ENCODE results near the gene CHD9. TPM values are rescaled to one million over a fixed set of nuclear protein-coding genes. Genes with fewer than 3 reads are reported as not detected.

The CHD9 gene
- total and polyA plus RNA-seq, 9 of the 15 experiments (the other 6 are each of a cell fraction or from before 2014, with no cell fraction given): 29.0 to 69.3 (median 40.6) TPM

DNA sequence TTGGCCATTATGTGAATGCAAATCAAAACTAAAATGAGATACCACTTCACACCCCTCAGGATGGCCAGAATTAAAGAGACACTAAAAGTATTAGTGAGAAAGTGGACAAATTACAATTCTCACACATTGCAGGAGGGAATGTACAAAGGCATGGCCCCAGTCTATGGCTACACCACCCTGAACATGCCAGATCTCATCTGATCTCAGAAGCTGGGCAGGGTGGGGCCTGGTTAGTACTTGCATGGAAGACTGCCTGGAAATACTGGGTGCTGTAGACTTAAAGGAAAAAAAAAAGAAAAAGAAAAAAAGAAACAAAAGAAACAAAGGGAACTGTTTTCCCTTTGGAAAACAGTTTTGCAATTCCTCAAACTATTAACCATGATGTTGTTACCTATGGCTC is 282.5 kb downstream of the CHD9 start:
- no TSS peak for BruUV-seq (replicated peaks)
- Histone ChIP-seq H3K27ac (ENCODE audit: extremely low read depth, low read depth, low read length) (no peak overlapping the region), H3K79me2 (ENCODE audit: control insufficient read depth, insufficient read depth, low read length) (no peaks in the 10 kb centered on the region), H2AFZ (ENCODE audit: low read depth, low read length) (no peak overlapping the region), H3K9me3 (replicated peaks; ENCODE audit: control insufficient read depth, insufficient read depth, low read depth, low read length) (no peaks in the 10 kb centered on the region), H3K27me3 (ENCODE audit: control insufficient read depth in 2 of 2, insufficient read depth in 2 of 2, low read length in 2 of 2) (no peaks in the 10 kb centered on the region; a peak in 3 of 5 replicates), H3K4me1 (replicated peaks in 1 of 2; ENCODE audit: control insufficient read depth in 2 of 2, insufficient read depth in 2 of 2, low read length in 2 of 2) (no peaks in the 10 kb centered on the region), H4K20me1 (replicated peaks; ENCODE audit: control insufficient read depth, insufficient read depth, low read length) (no peaks in the 10 kb centered on the region), H3K9ac (ENCODE audit: insufficient read depth in 1 of 2, low read depth in 2 of 2, low read length in 2 of 2) (no peak overlapping the region), H3K4me2 (ENCODE audit: insufficient read depth, low read length) (no peak overlapping the region), H3K36me3 (ENCODE audit: control insufficient read depth, insufficient read depth, low read length) (no peaks in the 10 kb centered on the region), H3K4me3 (no peak overlapping the region), H3K9me1 (ENCODE audit: control insufficient read depth, insufficient read depth, low read length) (no peaks in the 10 kb centered on the region)
- POLR2A ChIA-PET: no interaction called here
- in situ Hi-C loops (cut with MboI): no loop called here
- ATAC-seq (peak; percentile 36; the same call in 1 of the 3 replicates), FAIRE-seq (no peak), DNase-seq (ENCODE audit: extremely low read depth in 1 of 4, low spot score in 3 of 4) (no peak)
- CTCF ChIA-PET (ENCODE audit: low intra/inter-chr PET ratio): no interaction called here
- intact Hi-C loops (cut with micrococcal nuclease): no loop called here
- TF ChIP-seq RFX7 (CRISPR knock-in tag; IDR thresholded peaks at IDR 0.05): no peak
- no peak for TF ChIP-seq ZNF444 (CRISPR knock-in tag; IDR thresholded peaks at IDR 0.05)
- no peak for TF ChIP-seq POLR2H (tag; IDR thresholded peaks at IDR 0.05; ENCODE audit: low read depth)
- TF ChIP-seq, protein P1, sequence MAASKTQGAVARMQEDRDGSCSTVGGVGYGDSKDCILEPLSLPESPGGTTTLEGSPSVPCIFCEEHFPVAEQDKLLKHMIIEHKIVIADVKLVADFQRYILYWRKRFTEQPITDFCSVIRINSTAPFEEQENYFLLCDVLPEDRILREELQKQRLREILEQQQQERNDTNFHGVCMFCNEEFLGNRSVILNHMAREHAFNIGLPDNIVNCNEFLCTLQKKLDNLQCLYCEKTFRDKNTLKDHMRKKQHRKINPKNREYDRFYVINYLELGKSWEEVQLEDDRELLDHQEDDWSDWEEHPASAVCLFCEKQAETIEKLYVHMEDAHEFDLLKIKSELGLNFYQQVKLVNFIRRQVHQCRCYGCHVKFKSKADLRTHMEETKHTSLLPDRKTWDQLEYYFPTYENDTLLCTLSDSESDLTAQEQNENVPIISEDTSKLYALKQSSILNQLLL (CRISPR knock-in tag; IDR thresholded peaks at IDR 0.05; ENCODE audit: borderline replicate concordance): no peak
- TF ChIP-seq, protein P2, sequence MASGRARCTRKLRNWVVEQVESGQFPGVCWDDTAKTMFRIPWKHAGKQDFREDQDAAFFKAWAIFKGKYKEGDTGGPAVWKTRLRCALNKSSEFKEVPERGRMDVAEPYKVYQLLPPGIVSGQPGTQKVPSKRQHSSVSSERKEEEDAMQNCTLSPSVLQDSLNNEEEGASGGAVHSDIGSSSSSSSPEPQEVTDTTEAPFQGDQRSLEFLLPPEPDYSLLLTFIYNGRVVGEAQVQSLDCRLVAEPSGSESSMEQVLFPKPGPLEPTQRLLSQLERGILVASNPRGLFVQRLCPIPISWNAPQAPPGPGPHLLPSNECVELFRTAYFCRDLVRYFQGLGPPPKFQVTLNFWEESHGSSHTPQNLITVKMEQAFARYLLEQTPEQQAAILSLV (tag; IDR thresholded peaks at IDR 0.05): no peak
- no peak for TF ChIP-seq ETV6 (IDR thresholded peaks at IDR 0.05; ENCODE audit: borderline replicate concordance in 1 of 2, low read depth in 2 of 2, low read length in 1 of 2)
- no peak for TF ChIP-seq ETV6 (CRISPR knock-in tag; IDR thresholded peaks at IDR 0.05; ENCODE audit: borderline replicate concordance)
- no peak for TF ChIP-seq ZNF445 (CRISPR knock-in tag; IDR thresholded peaks at IDR 0.05; ENCODE audit: low read depth)
- TF ChIP-seq MIER1 (IDR thresholded peaks at IDR 0.05; ENCODE audit: low read depth): no peak
- TF ChIP-seq, protein P3, sequence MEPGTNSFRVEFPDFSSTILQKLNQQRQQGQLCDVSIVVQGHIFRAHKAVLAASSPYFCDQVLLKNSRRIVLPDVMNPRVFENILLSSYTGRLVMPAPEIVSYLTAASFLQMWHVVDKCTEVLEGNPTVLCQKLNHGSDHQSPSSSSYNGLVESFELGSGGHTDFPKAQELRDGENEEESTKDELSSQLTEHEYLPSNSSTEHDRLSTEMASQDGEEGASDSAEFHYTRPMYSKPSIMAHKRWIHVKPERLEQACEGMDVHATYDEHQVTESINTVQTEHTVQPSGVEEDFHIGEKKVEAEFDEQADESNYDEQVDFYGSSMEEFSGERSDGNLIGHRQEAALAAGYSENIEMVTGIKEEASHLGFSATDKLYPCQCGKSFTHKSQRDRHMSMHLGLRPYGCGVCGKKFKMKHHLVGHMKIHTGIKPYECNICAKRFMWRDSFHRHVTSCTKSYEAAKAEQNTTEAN (CRISPR knock-in tag; IDR thresholded peaks at IDR 0.05): no peak
- TF ChIP-seq MCM5 (IDR thresholded peaks at IDR 0.05; ENCODE audit: low read depth): no peak
- TF ChIP-seq BACH1 (tag; IDR thresholded peaks at IDR 0.05): no peak
